HepG2 (cell line): ENCODE data around the gene NPBWR2. TPM values are rescaled to one million over a fixed set of nuclear protein-coding genes. Genes with fewer than 3 reads are reported as not detected.
A peak's percentile ranks its signal among the peaks of the same experiment; 100 is the strongest.

ENCODE experiments used
- AGO1 ChIP-seq: fragments of 200-400 bp; formaldehyde crosslinking; IDR thresholded peaks from 2 replicates; pipeline ENCODE4 v1.6.1; 2017; ENCODE audit warnings: mild to moderate bottlenecking, low read depth, low read length, moderate library complexity; ENCODE audit not compliant: poor library complexity, severe bottlenecking
- AKAP8 ChIP-seq: sonication (generic); formaldehyde crosslinking; IDR thresholded peaks from 2 replicates; pipeline ENCODE4 v1.5.1; 2020; ENCODE audit warnings: mild to moderate bottlenecking, missing genetic modification reagents
- ARHGAP35 ChIP-seq: sonication (generic); formaldehyde crosslinking; IDR thresholded peaks from 2 replicates; pipeline ENCODE4 v1.9.0; 2022; ENCODE audit warnings: mild to moderate bottlenecking, inconsistent platforms, moderate library complexity, missing genetic modification reagents, borderline replicate concordance
- BRCA1 ChIP-seq: sonication (generic); formaldehyde crosslinking; IDR thresholded peaks from 2 replicates; pipeline ENCODE4 v1.4.0; 2020; ENCODE audit warnings: missing genetic modification reagents
- FOXK2 ChIP-seq: fragments of 450-650 bp; IDR thresholded peaks from 2 replicates; pipeline ENCODE4 v1.6.1; 2016
- GATAD2A ChIP-seq: IDR thresholded peaks from 2 replicates; pipeline ENCODE4 v1.6.1; 2016
- HNRNPL ChIP-seq: fragments of 200-400 bp; formaldehyde crosslinking; IDR thresholded peaks from 2 replicates; pipeline ENCODE4 v1.6.1; 2017; ENCODE audit warnings: mild to moderate bottlenecking, low read depth, low read length
- KLF12 ChIP-seq: sonication (generic); formaldehyde crosslinking; IDR thresholded peaks from 2 replicates; pipeline ENCODE4 v1.4.0; 2020; ENCODE audit warnings: missing genetic modification reagents, borderline replicate concordance
- MATR3 ChIP-seq: sonication (generic); formaldehyde crosslinking; IDR thresholded peaks from 2 replicates; pipeline ENCODE4 v1.4.0; 2020; ENCODE audit warnings: missing genetic modification reagents
- NFATC3 ChIP-seq: sonication (generic); formaldehyde crosslinking; IDR thresholded peaks from 2 replicates; pipeline ENCODE4 v1.5.1; 2020; ENCODE audit warnings: mild to moderate bottlenecking, missing genetic modification reagents
- POLR2AphosphoS5 ChIP-seq: IDR thresholded peaks from 2 replicates; pipeline ENCODE4 v1.6.1; 2012; ENCODE audit warnings: low read depth, low read length
- PTBP1 ChIP-seq: fragments of 200-400 bp; formaldehyde crosslinking; IDR thresholded peaks from 2 replicates; pipeline ENCODE4 v1.6.1; 2018; ENCODE audit warnings: low read length, low read depth; ENCODE audit not compliant: poor library complexity, severe bottlenecking
- RARA ChIP-seq: IDR thresholded peaks from 2 replicates; pipeline ENCODE4 v1.6.1; 2016; ENCODE audit warnings: missing genetic modification reagents, missing compliant biosample characterization
- RBAK ChIP-seq: sonication (generic); formaldehyde crosslinking; IDR thresholded peaks from 2 replicates; pipeline ENCODE4 v1.5.1; 2020; ENCODE audit warnings: mild to moderate bottlenecking, missing genetic modification reagents
- RXRA ChIP-seq: sonication (generic); formaldehyde crosslinking; IDR thresholded peaks from 2 replicates; pipeline ENCODE4 v1.5.1; 2020; ENCODE audit warnings: missing genetic modification reagents
- SMARCE1 ChIP-seq: fragments of 450-650 bp; IDR thresholded peaks from 2 replicates; pipeline ENCODE4 v1.6.1; 2017; ENCODE audit warnings: borderline replicate concordance
- THAP11 ChIP-seq: IDR thresholded peaks from 2 replicates; pipeline ENCODE4 v1.6.1; 2016; ENCODE audit warnings: missing biosample characterization, missing genetic modification reagents
- ZC3H13 ChIP-seq: sonication (generic); formaldehyde crosslinking; IDR thresholded peaks from 2 replicates; pipeline ENCODE4 v1.8.1; 2023; ENCODE audit warnings: mild to moderate bottlenecking, missing genetic modification reagents, moderate library complexity
- ZNF225 ChIP-seq: sonication (generic); formaldehyde crosslinking; IDR thresholded peaks from 2 replicates; pipeline ENCODE4 v1.4.0; 2020; ENCODE audit warnings: mild to moderate bottlenecking, missing genetic modification reagents
- ZNF326 ChIP-seq: sonication (generic); formaldehyde crosslinking; IDR thresholded peaks from 2 replicates; pipeline ENCODE4 v1.4.0; 2020; ENCODE audit warnings: missing genetic modification reagents, borderline replicate concordance
- ZNF615 ChIP-seq: sonication (generic); formaldehyde crosslinking; IDR thresholded peaks from 2 replicates; pipeline ENCODE4 v1.5.0; 2020; ENCODE audit warnings: mild to moderate bottlenecking, missing genetic modification reagents, borderline replicate concordance
- ZSCAN21 ChIP-seq: sonication (generic); formaldehyde crosslinking; IDR thresholded peaks from 2 replicates; pipeline ENCODE4 v1.8.0; 2022; ENCODE audit warnings: mild to moderate bottlenecking, missing genetic modification reagents, moderate library complexity, borderline replicate concordance
- polyA plus RNA-seq, 8 experiments: library from polyadenylated mRNA; depleted of rRNA in 3 of 8; stranded (reverse) in 7 of 8; unstranded in 1 of 8; fragments of >200 nt; fragmentation: Illumina TruSeq in 4 of 8; extraction: Trizol in 4 of 8; gene quantifications; 2 replicates each; pipeline versions ENCODE4 v1.2.1 to v1.2.3, GENCODE V29; 2011 to 2016; ENCODE audit warnings: low read depth in 4 of 8, missing spikeins in 1 of 8, mixed read lengths in 1 of 8; ENCODE audit not compliant: insufficient read depth in 1 of 8
- total RNA-seq, 5 experiments: library from RNA; depleted of rRNA; stranded (reverse); fragments of >200 nt; fragmentation: Illumina TruSeq; extraction: Trizol; gene quantifications; 2 replicates each; pipeline ENCODE4 v1.2.3, GENCODE V29; 2016; ENCODE audit warnings: low read depth in 1 of 5
- TF ChIP-seq, protein P1 (sequence below): sonication (generic); formaldehyde crosslinking; IDR thresholded peaks from 2 replicates; pipeline ENCODE4 v1.4.0; 2020; ENCODE audit warnings: missing genetic modification reagents
- TF ChIP-seq, protein P2 (sequence below): sonication (generic); formaldehyde crosslinking; IDR thresholded peaks from 2 replicates; pipeline ENCODE4 v1.4.0; 2020; ENCODE audit warnings: missing genetic modification reagents

The NPBWR2 gene
- total and polyA plus RNA-seq, 2 of the 13 experiments (the other 11 are each of a cell fraction or from before 2014, with no cell fraction given) = not detected

DNA sequence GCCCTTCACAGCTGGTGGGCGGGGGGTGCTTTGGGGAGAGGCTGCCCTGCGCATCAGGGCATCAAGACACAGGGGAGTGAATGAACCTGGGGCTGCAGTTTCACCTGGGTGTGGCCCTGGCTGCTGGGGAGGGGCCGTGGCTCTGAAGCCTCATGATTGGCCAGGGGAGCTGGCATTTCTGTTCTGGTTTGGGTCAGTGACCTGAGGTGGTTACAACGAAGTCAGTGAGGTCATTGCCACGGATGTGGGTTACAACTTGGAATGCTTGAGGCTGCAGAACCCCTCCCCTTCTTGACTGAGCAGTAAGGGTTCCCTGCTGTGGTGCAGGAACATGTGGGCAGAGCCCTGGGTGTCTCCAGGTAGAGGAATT is 41.4 kb downstream of the NPBWR2 start (continued):
- TF ChIP-seq PTBP1 = no peak
- 0 out of 2 replicates have a peak, but pooled peaks have one; percentile 4 for TF ChIP-seq ZSCAN21 (CRISPR knock-in tag)
- TF ChIP-seq ZNF326 (CRISPR knock-in tag) = peak; percentile 98
- TF ChIP-seq AGO1 = peak; percentile 13
- 0 out of 2 replicates have a peak, but pooled peaks have one; percentile 0 for TF ChIP-seq RBAK (CRISPR knock-in tag)
- TF ChIP-seq GATAD2A (CRISPR knock-in tag) = peak; percentile 18; the same call in 1 of the 2 replicates
- TF ChIP-seq, protein P1, sequence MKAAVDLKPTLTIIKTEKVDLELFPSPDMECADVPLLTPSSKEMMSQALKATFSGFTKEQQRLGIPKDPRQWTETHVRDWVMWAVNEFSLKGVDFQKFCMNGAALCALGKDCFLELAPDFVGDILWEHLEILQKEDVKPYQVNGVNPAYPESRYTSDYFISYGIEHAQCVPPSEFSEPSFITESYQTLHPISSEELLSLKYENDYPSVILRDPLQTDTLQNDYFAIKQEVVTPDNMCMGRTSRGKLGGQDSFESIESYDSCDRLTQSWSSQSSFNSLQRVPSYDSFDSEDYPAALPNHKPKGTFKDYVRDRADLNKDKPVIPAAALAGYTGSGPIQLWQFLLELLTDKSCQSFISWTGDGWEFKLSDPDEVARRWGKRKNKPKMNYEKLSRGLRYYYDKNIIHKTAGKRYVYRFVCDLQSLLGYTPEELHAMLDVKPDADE (CRISPR knock-in tag) = no peak
- 0 out of 2 replicates have a peak, but pooled peaks have one; percentile 0 for TF ChIP-seq NFATC3 (CRISPR knock-in tag)
- TF ChIP-seq POLR2AphosphoS5 = peak; percentile 51; the same call in 1 of the 2 replicates
- no peak for TF ChIP-seq BRCA1
- peak; percentile 17 for TF ChIP-seq AKAP8 (CRISPR knock-in tag)
- TF ChIP-seq, protein P2, sequence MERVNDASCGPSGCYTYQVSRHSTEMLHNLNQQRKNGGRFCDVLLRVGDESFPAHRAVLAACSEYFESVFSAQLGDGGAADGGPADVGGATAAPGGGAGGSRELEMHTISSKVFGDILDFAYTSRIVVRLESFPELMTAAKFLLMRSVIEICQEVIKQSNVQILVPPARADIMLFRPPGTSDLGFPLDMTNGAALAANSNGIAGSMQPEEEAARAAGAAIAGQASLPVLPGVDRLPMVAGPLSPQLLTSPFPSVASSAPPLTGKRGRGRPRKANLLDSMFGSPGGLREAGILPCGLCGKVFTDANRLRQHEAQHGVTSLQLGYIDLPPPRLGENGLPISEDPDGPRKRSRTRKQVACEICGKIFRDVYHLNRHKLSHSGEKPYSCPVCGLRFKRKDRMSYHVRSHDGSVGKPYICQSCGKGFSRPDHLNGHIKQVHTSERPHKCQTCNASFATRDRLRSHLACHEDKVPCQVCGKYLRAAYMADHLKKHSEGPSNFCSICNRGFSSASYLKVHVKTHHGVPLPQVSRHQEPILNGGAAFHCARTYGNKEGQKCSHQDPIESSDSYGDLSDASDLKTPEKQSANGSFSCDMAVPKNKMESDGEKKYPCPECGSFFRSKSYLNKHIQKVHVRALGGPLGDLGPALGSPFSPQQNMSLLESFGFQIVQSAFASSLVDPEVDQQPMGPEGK = peak; percentile 34; the same call in 1 of the 2 replicates
- TF ChIP-seq ZC3H13 (CRISPR knock-in tag) = 0 out of 2 replicates have a peak, but pooled peaks have one; percentile 40
- TF ChIP-seq MATR3 (CRISPR knock-in tag) = 0 out of 2 replicates have a peak, but pooled peaks have one; percentile 52
- TF ChIP-seq RARA (CRISPR knock-in tag) = 0 out of 2 replicates have a peak, but pooled peaks have one; percentile 14
- peak; percentile 63; the same call in 1 of the 2 replicates for TF ChIP-seq THAP11 (CRISPR knock-in tag)
- TF ChIP-seq FOXK2 = no peak
- TF ChIP-seq SMARCE1 = no peak
- TF ChIP-seq ZNF225 = peak; percentile 1; the same call in 1 of the 2 replicates
- 0 out of 2 replicates have a peak, but pooled peaks have one; percentile 8 for TF ChIP-seq ARHGAP35 (CRISPR knock-in tag)
- TF ChIP-seq KLF12 (CRISPR knock-in tag) = 0 out of 2 replicates have a peak, but pooled peaks have one; percentile 39
- TF ChIP-seq HNRNPL = no peak
- no peak for TF ChIP-seq ZNF615 (CRISPR knock-in tag)
- peak; percentile 89 for TF ChIP-seq RXRA (CRISPR knock-in tag)
